Stromal cell of bone marrow (primary cell): ENCODE measurements around the gene EFHD2.
"Not testable (repeated sequence)": the region's sequence is repeated elsewhere in the genome, so short reads cannot be mapped to it uniquely, and the experiment has no call there.

Source experiments
- DNase-seq: peaks from one replicate; pipeline ENCODE4 v3.0.0-alpha.2; 2012; ENCODE audit warnings: low read depth

The EFHD2 gene

GRCh38 chr1:15430787-15431570 lies 21.3 kb downstream of the EFHD2 start:
- DNase-seq, result no peak

- DNase-seq, result no peak
Observed at GRCh38 chr1:15431571-15431948, 21.9 kb downstream of the EFHD2 start.

GRCh38 chr1:15432324-15432723 lies 22.6 kb downstream of the EFHD2 start:
- no peak for DNase-seq

GRCh38 chr1:15433471-15433870 lies 23.8 kb downstream of the EFHD2 start:
- DNase-seq, result no peak

- not testable (repeated sequence) for DNase-seq
Observed at GRCh38 chr1:15434739-15435138, 25.1 kb downstream of the EFHD2 start.

- DNase-seq, result no peak
Observed at GRCh38 chr1:15435239-15436077, 25.8 kb downstream of the EFHD2 start.

- no peak for DNase-seq
Observed at GRCh38 chr1:15436881-15437442, 27.3 kb downstream of the EFHD2 start.

- no peak for DNase-seq
Observed at GRCh38 chr1:15439325-15439724, 29.6 kb downstream of the EFHD2 start.

- no peak for DNase-seq
Observed at GRCh38 chr1:15440357-15440756, 30.7 kb downstream of the EFHD2 start.

GRCh38 chr1:15441247-15441646 lies 31.6 kb downstream of the EFHD2 start:
- DNase-seq, result no peak

- no peak for DNase-seq
Observed at GRCh38 chr1:15442119-15442518, 32.4 kb downstream of the EFHD2 start.

- DNase-seq, result no peak
Observed at GRCh38 chr1:15442759-15443158, 33.1 kb downstream of the EFHD2 start.

GRCh38 chr1:15443281-15443680 lies 33.6 kb downstream of the EFHD2 start:
- no peak for DNase-seq

- DNase-seq, result no peak
Observed at GRCh38 chr1:15444468-15445389, 35.0 kb downstream of the EFHD2 start.

- no peak for DNase-seq
Observed at GRCh38 chr1:15445390-15446122, 35.9 kb downstream of the EFHD2 start.

GRCh38 chr1:15446212-15446611 lies 36.5 kb downstream of the EFHD2 start:
- no peak for DNase-seq

GRCh38 chr1:15448877-15449462 lies 39.3 kb downstream of the EFHD2 start:
- no peak for DNase-seq

GRCh38 chr1:15449567-15449966 lies 39.9 kb downstream of the EFHD2 start:
- no peak for DNase-seq

GRCh38 chr1:15451014-15451722 lies 41.5 kb downstream of the EFHD2 start:
- DNase-seq, result no peak

- DNase-seq, result peak; percentile 27
Observed at GRCh38 chr1:15452216-15452615, 42.5 kb downstream of the EFHD2 start.
